C4-2B (cell line): ENCODE results near the gene CERK.

Source experiments
- CTCF ChIP-seq: fragments of 450-650 bp; conservative IDR thresholded peaks from 2 replicates; pipeline ENCODE4 v1.5.1; 2017; ENCODE audit warnings: mild to moderate bottlenecking
- ZFX ChIP-seq: fragments of 450-650 bp; IDR thresholded peaks from 2 replicates; pipeline ENCODE4 v1.6.1; 2017

GRCh38 chr22:46655861-46656608 is 82.0 kb downstream of the CERK start:
- no peak for TF ChIP-seq CTCF
- no peak for TF ChIP-seq ZFX
